Astrocyte (in vitro differentiated cells and primary cell): ENCODE data around the gene COMMD3. TPM values are rescaled to one million over a fixed set of nuclear protein-coding genes. Genes with fewer than 3 reads are reported as not detected.
A peak's percentile ranks its signal among the peaks of the same experiment; 100 is the strongest.

Experiments used
- DNase-seq: peaks from one replicate; pipeline ENCODE4 v3.0.0-alpha.2; 2010; ENCODE audit warnings: low read depth
- FAIRE-seq: peaks from 2 replicates; lab custom pipeline; 2011; peaks lifted over from hg19 to GRCh38; lab: Jason Lieb, UNC
- H2AFZ ChIP-seq: 2 replicates; pipeline ENCODE4 v1.6.0; 2012; ENCODE audit warnings: low read depth, low read length, inconsistent platforms
- H3K27ac ChIP-seq: 2 replicates; pipeline ENCODE4 v1.5.1; 2011; ENCODE audit warnings: low read depth, low read length, inconsistent platforms
- H3K27me3 ChIP-seq: 2 replicates; pipeline ENCODE4 v1.6.0; 2011; ENCODE audit warnings: low read length, inconsistent platforms; ENCODE audit not compliant: insufficient read depth
- H3K36me3 ChIP-seq: 2 replicates; pipeline ENCODE4 v1.5.1; 2011; ENCODE audit warnings: low read length, inconsistent platforms; ENCODE audit not compliant: insufficient read depth
- H3K4me1 ChIP-seq: 2 replicates; pipeline ENCODE4 v1.5.1; 2011; ENCODE audit warnings: low read length, inconsistent platforms; ENCODE audit not compliant: insufficient read depth
- H3K4me2 ChIP-seq: 2 replicates; pipeline ENCODE4 v1.6.0; 2012; ENCODE audit warnings: low read length, inconsistent platforms
- H3K4me3 ChIP-seq: 2 replicates; pipeline ENCODE4 v1.5.1; 2011; ENCODE audit warnings: low read depth, mild to moderate bottlenecking, low read length, inconsistent platforms; ENCODE audit not compliant: insufficient read depth
- H3K79me2 ChIP-seq: 2 replicates; pipeline ENCODE4 v1.6.0; 2012; ENCODE audit warnings: mild to moderate bottlenecking, low read length, inconsistent platforms; ENCODE audit not compliant: insufficient read depth
- H3K9ac ChIP-seq: 2 replicates; pipeline ENCODE4 v1.6.0; 2012; ENCODE audit warnings: mild to moderate bottlenecking, low read length, inconsistent platforms
- H3K9me3 ChIP-seq: 2 replicates; pipeline ENCODE4 v1.5.1; 2012; ENCODE audit warnings: low read depth, mild to moderate bottlenecking, low read length, inconsistent platforms; ENCODE audit not compliant: insufficient read depth
- H4K20me1 ChIP-seq: 2 replicates; pipeline ENCODE4 v1.6.0; 2012; ENCODE audit warnings: low read length, inconsistent platforms; ENCODE audit not compliant: insufficient read depth
- H3K27ac Mint-ChIP-seq: one replicate; pipeline ENCODE4 v1.8.0; 2021; ENCODE audit warnings: mild to moderate bottlenecking, mixed read lengths; ENCODE audit not compliant: unreplicated experiment
- H3K27me3 Mint-ChIP-seq: one replicate; pipeline ENCODE4 v1.8.0; 2021; ENCODE audit warnings: low read depth, mixed read lengths; ENCODE audit not compliant: unreplicated experiment
- H3K36me3 Mint-ChIP-seq: one replicate; pipeline ENCODE4 v1.8.0; 2021; ENCODE audit warnings: low read depth, mixed read lengths; ENCODE audit not compliant: unreplicated experiment
- H3K4me1 Mint-ChIP-seq: one replicate; pipeline ENCODE4 v1.8.0; 2021; ENCODE audit warnings: low read depth, mixed read lengths; ENCODE audit not compliant: unreplicated experiment
- H3K4me3 Mint-ChIP-seq: one replicate; pipeline ENCODE4 v1.8.0; 2021; ENCODE audit warnings: mild to moderate bottlenecking, moderate library complexity, mixed read lengths; ENCODE audit not compliant: unreplicated experiment
- H3K9me3 Mint-ChIP-seq: one replicate; pipeline ENCODE4 v1.8.0; 2021; ENCODE audit warnings: mild to moderate bottlenecking, mixed read lengths; ENCODE audit not compliant: unreplicated experiment
- EZH2 ChIP-seq: IDR thresholded peaks from 2 replicates; pipeline ENCODE4 v1.6.1; 2012; ENCODE audit warnings: mild to moderate bottlenecking, low read length, inconsistent platforms; ENCODE audit not compliant: insufficient read depth
- total RNA-seq: library from RNA; stranded (reverse); gene quantifications from 2 replicates; pipeline ENCODE4 v1.2.1, GENCODE V29; 2021
- TF ChIP-seq, protein P1 (sequence below): IDR thresholded peaks from 2 replicates; pipeline ENCODE4 v1.5.1; 2011; ENCODE audit warnings: low read depth, mild to moderate bottlenecking, inconsistent platforms, low read length, moderate library complexity; ENCODE audit not compliant: insufficient read depth

The COMMD3 gene
- total RNA-seq, 1 donor from 2014 or later: 28.8 TPM

DNA sequence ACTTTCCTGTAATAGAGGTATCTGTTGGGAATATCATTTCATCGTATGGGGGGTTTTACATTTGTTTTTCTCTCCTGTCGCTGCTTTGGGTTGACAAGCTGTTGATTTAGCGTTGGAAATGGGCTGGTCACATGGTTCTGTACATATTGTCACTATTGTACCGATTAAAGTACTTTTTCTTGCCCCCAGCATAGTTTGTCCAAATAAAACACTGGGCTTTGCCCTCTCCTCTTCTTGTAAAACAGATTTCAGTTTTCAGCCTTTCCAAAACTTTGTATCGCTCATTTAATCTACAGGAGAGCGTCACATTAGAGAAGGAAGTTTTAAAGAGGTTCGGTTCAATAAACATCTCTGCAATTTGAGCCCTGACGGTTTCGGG lies 8.7 kb downstream of the COMMD3 start:
- DNase-seq: no peak
- no peak overlapping the region for H3K27ac ChIP-seq
- H3K4me1 ChIP-seq: peaks cover 22% of the 10 kb centered on the region
- peaks cover 32% of the 10 kb centered on the region for H3K27me3 ChIP-seq
- peaks cover 43% of the 10 kb centered on the region for H4K20me1 ChIP-seq
- H3K4me3 ChIP-seq: peak overlapping the region; percentile 68
- peaks cover 10% of the 10 kb centered on the region for H3K36me3 ChIP-seq
- Mint-ChIP-seq H3K27me3 (peaks cover 20% of the 10 kb centered on the region), H3K4me1 (peaks cover 14% of the 10 kb centered on the region), H3K9me3 (no peaks in the 10 kb centered on the region), H3K4me3 (peak overlapping the region; percentile 84), H3K27ac (no peak overlapping the region), H3K36me3 (peaks cover 13% of the 10 kb centered on the region)
- H3K4me2 ChIP-seq: peak overlapping the region; percentile 97
- H3K79me2 ChIP-seq: peaks cover 36% of the 10 kb centered on the region
- H2AFZ ChIP-seq: peak overlapping the region; percentile 36
- TF ChIP-seq, protein P1, sequence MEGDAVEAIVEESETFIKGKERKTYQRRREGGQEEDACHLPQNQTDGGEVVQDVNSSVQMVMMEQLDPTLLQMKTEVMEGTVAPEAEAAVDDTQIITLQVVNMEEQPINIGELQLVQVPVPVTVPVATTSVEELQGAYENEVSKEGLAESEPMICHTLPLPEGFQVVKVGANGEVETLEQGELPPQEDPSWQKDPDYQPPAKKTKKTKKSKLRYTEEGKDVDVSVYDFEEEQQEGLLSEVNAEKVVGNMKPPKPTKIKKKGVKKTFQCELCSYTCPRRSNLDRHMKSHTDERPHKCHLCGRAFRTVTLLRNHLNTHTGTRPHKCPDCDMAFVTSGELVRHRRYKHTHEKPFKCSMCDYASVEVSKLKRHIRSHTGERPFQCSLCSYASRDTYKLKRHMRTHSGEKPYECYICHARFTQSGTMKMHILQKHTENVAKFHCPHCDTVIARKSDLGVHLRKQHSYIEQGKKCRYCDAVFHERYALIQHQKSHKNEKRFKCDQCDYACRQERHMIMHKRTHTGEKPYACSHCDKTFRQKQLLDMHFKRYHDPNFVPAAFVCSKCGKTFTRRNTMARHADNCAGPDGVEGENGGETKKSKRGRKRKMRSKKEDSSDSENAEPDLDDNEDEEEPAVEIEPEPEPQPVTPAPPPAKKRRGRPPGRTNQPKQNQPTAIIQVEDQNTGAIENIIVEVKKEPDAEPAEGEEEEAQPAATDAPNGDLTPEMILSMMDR: no peak
- TF ChIP-seq EZH2: no peak
- H3K9ac ChIP-seq: peak overlapping the region; percentile 69
- FAIRE-seq: no peak
- no peaks in the 10 kb centered on the region for H3K9me3 ChIP-seq

DNA sequence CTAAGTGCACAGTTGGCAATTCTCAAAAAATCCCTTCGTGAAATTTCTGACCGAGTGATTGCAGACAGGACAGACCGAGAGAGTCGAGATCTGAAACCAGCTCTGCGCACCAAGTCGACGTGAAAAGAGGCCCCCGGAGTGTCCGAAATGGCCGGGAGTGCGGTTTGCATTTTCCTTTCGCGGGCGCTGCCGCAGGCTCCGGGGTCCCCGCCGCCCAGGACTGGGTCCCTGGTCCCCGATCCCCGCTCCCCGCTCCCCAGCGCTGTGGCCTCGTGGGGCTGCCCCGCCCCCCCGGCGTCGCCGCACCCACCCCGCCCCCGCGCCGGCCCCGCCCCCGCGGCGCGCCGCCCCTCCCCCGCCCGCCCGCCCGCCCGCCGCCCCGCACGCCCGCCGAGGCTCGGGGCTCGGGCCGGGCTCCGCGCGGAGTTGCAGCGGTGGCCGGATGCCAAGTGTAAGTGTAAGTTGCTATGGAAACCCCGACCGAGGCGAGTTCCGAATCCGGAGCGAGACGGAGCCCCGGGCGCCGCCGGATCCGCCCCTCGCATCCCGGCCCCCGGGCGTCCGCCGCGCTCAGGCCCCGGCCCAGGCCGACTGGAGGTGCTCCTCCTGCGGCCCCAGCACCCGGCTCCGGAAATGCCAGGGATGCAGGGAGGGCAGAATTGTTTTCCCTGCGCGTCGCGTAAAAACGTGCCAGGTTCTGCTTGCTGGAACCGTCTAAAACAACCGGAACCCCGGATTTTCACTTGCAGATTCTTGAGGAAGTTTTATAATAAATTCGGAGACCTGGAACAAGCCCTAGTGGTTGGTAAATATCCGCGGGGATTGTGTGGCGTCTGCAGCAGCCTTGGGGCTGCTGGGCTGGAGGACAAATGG lies 9.3 kb downstream of the COMMD3 start:
- FAIRE-seq: no peak
- H3K79me2 ChIP-seq: peaks cover 36% of the 10 kb centered on the region
- H3K4me3 Mint-ChIP-seq: peak overlapping the region; percentile 94
- peak overlapping the region; percentile 71 for H3K9ac ChIP-seq
- peaks cover 22% of the 10 kb centered on the region for H3K4me1 ChIP-seq
- no peak overlapping the region for H3K27ac ChIP-seq
- peaks cover 20% of the 10 kb centered on the region for H3K27me3 Mint-ChIP-seq
- H3K9me3 ChIP-seq: no peaks in the 10 kb centered on the region
- peak overlapping the region; percentile 51 for H2AFZ ChIP-seq
- no peaks in the 10 kb centered on the region for H3K9me3 Mint-ChIP-seq
- peak overlapping the region; percentile 72 for H3K4me3 ChIP-seq
- H4K20me1 ChIP-seq: peaks cover 43% of the 10 kb centered on the region
- TF ChIP-seq EZH2: no peak
- TF ChIP-seq, protein P1: no peak
- peaks cover 32% of the 10 kb centered on the region for H3K27me3 ChIP-seq
- DNase-seq: peak; percentile 32
- H3K36me3 ChIP-seq: peaks cover 14% of the 10 kb centered on the region
- H3K36me3 Mint-ChIP-seq: peaks cover 14% of the 10 kb centered on the region
- peak overlapping the region; percentile 98 for H3K27ac Mint-ChIP-seq
- H3K4me1 Mint-ChIP-seq: peaks cover 14% of the 10 kb centered on the region
- H3K4me2 ChIP-seq: peak overlapping the region; percentile 97

DNA sequence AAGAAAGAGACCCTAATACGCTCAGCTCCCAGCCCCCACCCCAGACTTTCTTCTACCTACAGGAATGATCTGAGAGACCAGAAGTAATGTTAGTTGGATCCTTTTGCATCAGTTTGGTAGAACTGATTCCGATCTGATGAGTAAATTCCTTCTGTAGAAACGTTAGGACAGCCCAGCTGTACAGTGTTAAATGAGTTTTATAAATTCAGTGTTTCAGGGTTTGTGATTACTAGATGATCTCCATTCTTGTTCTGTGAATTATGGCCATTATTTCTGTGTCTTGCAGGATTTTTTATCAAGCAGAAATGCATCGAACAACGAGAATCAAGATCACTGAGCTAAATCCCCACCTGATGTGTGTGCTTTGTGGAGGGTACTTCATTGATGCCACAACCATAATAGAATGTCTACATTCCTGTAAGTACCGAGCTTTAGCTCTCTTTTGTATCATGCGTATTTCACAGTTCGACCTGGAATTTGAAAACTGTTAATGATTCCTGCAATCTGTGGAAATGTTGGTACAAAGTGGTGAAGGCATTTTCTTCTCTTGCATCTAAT lies 10.0 kb downstream of the COMMD3 start:
- Mint-ChIP-seq H3K4me3 (peak overlapping the region; percentile 94), H3K9me3 (no peaks in the 10 kb centered on the region), H3K27me3 (peaks cover 24% of the 10 kb centered on the region), H3K4me1 (peaks cover 14% of the 10 kb centered on the region), H3K36me3 (peaks cover 14% of the 10 kb centered on the region), H3K27ac (peak overlapping the region; percentile 98)
- H3K79me2 ChIP-seq: peaks cover 36% of the 10 kb centered on the region
- peaks cover 14% of the 10 kb centered on the region for H3K36me3 ChIP-seq
- H3K4me3 ChIP-seq: peak overlapping the region; percentile 72
- peak overlapping the region; percentile 83 for H3K4me2 ChIP-seq
- H4K20me1 ChIP-seq: peaks cover 43% of the 10 kb centered on the region
- H3K9me3 ChIP-seq: no peaks in the 10 kb centered on the region
- TF ChIP-seq EZH2: no peak
- TF ChIP-seq, protein P1: no peak
- no peak overlapping the region for H3K27ac ChIP-seq
- H3K4me1 ChIP-seq: peaks cover 22% of the 10 kb centered on the region
- peak overlapping the region; percentile 51 for H2AFZ ChIP-seq
- DNase-seq (peak; percentile 14), FAIRE-seq (no peak)
- peaks cover 32% of the 10 kb centered on the region for H3K27me3 ChIP-seq
- H3K9ac ChIP-seq: peak overlapping the region; percentile 71
